Spleen (tissue), 7 donors: Measurements from ENCODE around the gene KDM8.

Source experiments
- CTCF ChIP-seq, 11 experiments: fragments of 200-600 bp in 7 of 11; fragments of 450-650 bp in 4 of 11; sonication (generic) in 4 of 11; IDR thresholded peaks in 8 of 11; conservative IDR thresholded peaks in 3 of 11; 1 replicate in 7 of 11; 2 replicates in 4 of 11; pipeline versions ENCODE4 v1.4.0 to v1.8.0; 2016 to 2021; ENCODE audit warnings: antibody characterized with exemption in 11 of 11, inconsistent platforms in 4 of 11, mild to moderate bottlenecking in 1 of 11
- POLR2AphosphoS5 ChIP-seq, 3 donors: sonication (generic); formaldehyde crosslinking; IDR thresholded peaks; one replicate each; pipeline ENCODE4 v1.5.1; 2017; ENCODE audit warnings: antibody characterized with exemption in 3 of 3
- donor health status: DM: no; HTN: no; CAD: no; lungs with moderate emphysema.
- donor health status: DM: no; HTN: no; CAD: no.
- donor health status: DM: no; HTN: no; CAD: no.

DNA sequence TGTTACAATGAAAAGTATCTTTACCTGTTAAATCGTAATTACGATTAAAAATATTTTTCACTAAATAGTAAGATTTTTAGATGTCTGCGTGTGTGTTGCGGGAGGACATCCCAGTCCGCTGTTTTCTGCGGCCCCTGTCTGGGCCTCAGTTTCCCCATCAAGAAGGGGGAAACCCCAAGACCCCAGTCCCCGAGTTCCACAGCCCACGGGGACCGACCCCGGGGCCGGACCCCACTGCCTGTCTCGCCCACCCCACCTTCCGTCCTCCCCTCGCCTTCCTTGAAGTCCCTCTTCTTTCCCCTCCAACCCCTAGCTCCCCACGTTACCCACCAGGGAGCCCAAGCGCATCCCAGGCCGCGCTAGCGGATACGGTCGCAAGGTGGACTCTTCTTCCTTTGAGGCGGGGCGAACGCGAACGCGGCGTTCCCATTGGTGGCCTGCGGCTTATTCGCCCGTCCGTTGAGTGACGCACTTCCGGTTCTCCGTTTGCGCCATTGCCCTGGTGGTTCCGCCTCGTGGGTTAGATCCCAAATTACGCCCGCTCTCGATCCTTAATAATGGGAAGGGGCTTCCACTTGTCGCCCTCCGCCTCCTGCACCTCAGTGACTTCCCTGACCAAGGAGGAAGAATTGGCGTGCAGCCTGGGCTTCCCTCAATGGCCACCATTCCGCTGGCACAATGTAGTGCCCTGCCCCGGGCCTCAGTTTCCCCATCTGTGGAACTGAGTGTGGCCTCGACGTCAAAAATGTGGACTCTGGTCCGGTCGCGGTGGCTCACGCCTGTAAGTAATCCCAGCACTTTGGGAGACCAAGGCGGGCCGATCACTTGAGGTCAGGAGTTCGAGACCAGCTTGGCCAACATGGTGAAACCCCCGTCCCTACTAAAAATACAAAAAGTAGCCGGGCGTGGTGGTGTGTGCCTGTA is 65.3 kb downstream of the KDM8 start, which contains the start of gene NSMCE1:
- TF ChIP-seq POLR2AphosphoS5 (IDR thresholded peaks at IDR 0.05): peak; percentile 95 to 98 (median 97)
- peak in 9 of 11 experiments; percentile 42 to 71 (median 55) for TF ChIP-seq CTCF (IDR thresholded peaks at IDR 0.05 in 8 of 11, conservative IDR thresholded peaks at IDR 0.05 in 3 of 11)
